Stimulated activated CD8-positive, alpha-beta memory T cell treated with anti-CD3 and anti-CD28 coated beads, Interleukin-2, amount 100 ng/mL, for 1 hour (primary cell): ENCODE results near the gene FAM83C.

Experiments
- DNase-seq, 2 donors: peaks; one replicate each; pipeline ENCODE4 v3.0.0-alpha.2; 2020; ENCODE audit warnings: low read depth in 2 of 2

Gene FAM83C

GRCh38 chr20:35284267-35284991 lies 7.8 kb downstream of the FAM83C start, which contains the start of gene EIF6:
Gene EIF6 (minus strand): TSS chr20:35284772. CDS start chr20:35284487, 285 bp downstream.
- DNase-seq, result peak; percentile 45 to 57

DNA sequence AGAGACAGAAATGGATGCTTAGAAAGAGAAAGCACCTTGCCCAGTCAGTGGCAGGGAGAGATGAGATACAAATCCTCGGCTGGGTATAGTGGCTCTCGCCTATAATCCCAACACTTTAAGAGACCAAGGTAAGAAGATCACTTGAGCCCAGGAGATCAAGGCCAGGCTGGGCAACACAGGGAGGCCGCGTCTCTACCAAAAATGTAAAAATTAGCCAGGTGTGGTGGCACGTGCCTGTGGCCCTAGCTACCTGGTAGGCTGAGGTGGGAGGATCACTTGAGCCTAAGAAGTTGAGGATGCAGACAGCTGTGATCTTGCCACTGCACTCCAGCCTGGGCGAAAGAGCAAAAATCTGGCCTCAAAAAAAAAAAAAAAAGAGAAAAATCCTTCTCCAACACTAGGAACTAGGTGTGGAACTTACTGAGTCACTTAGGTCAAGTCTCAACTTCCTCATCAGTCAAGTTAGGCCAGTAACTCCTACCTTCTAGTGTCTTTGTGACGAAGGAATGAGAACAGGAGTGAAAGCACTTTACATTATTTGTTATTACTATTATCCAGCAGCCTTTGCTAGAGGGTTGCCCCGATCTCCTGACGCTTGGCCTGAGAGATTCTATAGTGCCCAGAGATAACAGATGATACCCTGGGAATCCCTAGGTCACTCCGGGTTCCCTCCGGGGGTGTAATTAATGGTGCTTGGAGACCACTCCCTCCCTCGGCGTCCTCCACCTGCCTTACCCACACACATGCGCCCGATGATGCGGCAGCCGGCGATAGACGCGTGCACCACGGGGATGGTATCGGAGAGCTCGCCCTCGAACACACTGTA lies 8.6 kb downstream of the FAM83C start:
- no peak for DNase-seq

DNA sequence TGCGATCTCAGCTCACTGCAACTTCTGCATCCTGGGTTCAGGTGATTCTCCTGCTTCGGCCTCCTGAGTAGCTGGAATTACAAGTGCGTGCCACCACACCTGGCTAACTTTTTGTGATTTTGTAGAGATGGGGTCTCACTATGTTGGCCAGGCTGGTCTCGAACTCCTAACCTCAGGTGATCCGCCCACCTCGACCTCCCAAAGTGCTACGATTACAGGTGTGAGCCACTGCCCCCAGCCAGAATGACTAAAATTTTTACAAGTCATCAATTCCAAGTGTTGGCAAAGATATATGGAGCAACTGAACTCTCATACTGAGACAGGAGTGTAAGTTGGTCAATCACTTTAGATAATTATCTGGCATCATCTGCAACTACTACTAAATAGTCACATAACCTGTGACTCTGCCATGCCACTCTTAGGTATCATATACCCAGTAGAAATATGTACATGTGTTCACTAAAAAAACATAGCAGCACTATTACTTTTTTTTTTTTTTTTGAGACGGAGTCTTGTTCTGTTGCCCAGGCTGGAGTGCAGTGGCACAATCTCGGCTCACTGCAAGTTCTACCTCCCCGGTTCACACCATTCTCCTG lies 10.6 kb downstream of the FAM83C start:
- DNase-seq, result no peak

DNA sequence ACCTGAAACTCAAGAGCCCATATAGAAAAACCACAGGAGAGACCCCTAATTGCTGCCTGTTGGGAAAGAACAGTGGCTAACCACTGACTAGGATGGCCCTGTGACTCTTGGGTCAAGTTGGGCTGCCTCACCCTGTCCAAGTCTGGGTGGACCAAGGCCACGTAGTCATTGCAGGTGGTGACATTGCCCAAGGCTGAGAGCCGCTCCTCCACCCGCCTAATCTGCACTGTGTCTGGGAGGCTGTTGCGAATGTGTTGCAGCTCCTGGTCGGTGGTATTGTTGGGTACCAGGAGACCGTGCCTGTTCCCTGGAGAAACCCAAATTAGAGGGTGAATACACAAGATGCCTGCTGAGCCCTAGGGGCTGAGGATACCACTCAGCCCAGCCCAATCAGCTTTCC lies 11.7 kb downstream of the FAM83C start:
- no peak for DNase-seq

- no peak for DNase-seq
Measured at GRCh38 chr20:35279533-35280174, 12.6 kb downstream of the FAM83C start.

DNA sequence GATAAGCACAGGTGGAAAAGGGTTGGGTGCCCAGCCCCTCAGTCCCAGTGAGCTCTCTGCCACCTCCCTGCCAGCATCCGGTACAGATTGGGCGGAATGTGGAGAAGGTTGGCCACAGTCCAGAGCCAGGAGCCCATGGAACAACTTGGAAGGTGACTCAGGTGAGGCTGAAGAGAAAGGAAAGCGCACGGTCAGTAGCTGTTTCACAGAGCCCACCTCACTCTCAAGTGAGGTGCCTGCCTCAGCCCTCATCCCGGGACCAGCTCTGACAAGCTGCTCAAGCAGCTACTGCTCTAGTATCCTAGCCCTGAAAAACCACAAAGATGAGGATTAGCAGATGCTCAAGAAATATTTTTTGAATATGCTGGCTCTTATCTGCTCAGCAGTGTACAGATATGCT lies 13.2 kb downstream of the FAM83C start:
- no peak for DNase-seq

- DNase-seq, result peak; percentile 69 to 78
Measured at GRCh38 chr20:35277531-35278395, 14.5 kb downstream of the FAM83C start, which contains the start of gene MMP24OS. Gene MMP24OS (minus strand): TSS chr20:35278122. CDS start chr20:35277929, 193 bp downstream.

DNA sequence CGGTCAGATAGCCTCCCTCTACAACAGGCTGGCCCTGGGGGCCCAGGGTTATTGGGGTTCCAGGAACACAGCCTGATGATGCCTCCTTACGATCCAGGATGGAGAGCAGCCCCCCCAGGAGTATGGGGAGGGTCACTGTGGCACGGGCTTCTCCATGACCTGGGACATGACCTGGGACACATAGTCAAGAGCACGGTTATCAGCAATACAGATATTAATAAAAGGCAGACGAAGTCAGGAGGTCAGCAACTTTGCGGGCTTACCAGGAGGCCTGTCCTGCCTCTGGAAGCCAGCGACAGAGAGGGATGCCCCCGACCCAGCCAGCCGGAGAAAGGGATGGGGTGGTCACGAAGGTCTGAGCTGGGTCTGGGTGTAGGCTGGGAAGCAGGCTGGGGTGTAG lies 15.1 kb downstream of the FAM83C start:
- no peak for DNase-seq

DNA sequence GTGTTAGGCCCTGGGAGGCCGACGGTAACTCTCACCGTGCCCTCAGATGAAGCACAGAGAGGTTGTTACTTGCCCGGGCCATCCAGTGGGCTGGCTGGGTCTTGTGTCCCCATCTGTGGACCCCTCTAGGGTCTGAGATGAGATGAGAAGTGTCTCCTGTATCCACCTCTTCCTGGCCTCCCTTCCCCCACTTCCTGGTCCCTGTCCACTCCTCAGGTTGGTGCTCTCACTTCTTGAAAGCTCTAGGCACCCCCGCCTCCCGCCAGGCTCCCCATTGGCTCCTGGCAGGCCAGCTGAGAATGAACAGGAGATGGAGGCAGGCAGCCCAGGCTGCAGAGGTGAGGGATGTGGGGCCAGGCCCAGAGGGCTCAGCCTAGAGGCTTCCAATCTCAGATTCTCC lies 15.8 kb downstream of the FAM83C start:
- no peak for DNase-seq

DNA sequence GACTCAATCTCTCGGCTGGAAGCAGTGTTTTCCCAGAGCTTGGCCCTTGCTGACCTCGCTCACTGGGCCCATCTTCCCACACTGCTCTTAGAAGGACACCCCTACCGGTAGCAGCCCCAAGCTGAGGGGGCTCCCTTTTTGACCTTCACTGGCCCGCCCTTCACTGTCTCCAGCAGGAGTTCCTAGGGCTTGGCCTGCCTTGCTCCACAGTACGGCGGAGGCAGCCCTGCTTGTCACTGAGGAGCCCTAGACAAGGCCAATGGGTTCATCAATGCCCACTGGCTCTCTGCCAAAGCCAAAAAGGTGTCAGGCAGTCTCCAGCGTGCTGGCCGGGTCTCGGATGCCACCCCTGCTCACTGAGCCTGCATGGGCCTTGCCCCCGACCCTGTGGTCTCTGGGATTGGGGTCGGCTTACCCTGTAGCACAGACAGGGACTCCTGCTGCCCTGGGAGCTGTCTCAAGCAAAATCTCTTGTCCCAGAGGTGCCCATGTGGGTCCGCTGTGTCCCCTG lies 16.4 kb downstream of the FAM83C start:
- DNase-seq, result no peak

DNA sequence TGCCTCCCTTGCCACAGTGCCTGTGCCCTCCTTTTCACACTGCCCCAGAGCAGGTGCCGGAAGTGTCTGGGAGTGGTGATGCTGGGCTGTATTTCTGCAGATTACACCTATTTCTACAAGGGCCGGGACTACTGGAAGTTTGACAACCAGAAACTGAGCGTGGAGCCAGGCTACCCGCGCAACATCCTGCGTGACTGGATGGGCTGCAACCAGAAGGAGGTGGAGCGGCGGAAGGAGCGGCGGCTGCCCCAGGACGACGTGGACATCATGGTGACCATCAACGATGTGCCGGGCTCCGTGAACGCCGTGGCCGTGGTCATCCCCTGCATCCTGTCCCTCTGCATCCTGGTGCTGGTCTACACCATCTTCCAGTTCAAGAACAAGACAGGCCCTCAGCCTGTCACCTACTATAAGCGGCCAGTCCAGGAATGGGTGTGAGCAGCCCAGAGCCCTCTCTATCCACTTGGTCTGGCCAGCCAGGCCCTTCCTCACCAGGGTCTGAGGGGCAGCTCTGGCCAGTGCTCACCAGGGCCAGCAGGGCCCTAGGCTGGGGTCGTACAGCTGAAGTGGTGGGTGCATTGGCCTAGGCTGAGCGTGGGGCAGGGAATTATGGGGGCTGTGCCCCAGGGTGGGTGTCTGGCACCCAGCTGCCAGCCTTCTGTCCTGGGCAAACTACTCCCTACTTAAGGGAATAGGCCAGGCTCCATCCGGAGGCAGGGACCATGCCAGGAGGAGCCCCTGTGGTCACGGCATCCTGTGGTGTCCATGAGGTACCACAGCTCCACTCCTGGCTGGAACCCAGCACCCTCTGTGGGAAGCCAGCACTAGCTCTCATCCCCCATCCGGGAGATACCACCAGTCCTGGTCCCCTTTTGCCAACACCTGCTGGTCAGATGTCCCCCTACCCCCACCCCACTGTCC lies 17.8 kb downstream of the FAM83C start:
- no peak for DNase-seq

DNA sequence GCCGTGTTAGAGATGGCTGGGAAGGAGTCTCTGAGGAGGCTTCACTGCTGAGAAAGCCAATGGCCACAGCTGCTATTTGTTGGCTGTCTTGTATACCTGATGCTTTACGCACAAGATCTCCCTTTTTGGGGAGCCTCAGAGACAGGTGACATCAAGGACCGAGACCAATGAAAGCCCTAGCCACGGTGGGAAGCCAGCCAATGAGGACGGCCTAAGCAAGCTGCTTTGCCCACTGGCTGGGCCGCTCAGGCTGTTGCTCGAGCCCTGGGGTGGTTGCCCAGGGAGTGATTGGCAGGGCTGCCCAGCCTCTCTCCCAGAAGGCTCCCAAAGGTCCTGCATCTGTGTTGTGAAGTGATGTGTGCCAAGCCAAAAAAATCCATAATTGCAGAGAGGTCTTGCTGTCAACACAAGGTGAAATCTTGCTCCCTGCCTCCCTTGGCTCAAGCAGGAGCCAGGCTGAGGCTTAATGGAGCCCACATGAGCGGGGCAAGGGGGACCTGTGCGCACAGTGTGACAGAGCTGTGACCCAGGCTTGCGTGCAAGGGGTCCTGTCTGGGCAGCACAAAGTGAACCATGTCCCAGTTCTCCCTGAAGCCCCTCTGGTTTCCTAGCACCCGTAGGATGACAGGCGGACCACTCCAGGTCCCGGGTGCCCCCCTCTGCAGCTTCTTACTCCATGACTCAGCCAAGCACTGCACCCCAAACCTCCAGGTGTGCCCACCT lies 18.6 kb downstream of the FAM83C start:
- no peak for DNase-seq

DNA sequence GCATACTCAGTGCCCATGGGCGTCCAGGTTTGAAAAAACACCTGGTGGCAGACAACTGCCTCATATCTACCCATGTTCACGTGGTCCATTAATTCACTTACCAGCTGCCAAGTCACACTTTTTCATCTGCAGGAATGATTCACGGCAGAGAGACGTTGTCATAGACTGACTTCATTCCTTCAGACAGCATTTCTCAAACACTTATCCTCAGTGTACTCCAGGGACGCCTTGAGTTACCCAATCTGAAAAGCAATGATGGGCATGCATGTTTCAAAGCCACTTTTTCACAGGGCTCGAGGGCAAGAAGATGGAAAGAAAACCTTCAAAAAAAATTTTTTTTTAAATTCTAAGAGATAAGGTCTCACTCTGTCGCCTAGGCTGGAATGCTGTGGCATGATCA lies 20.3 kb downstream of the FAM83C start:
- DNase-seq, result no peak

DNA sequence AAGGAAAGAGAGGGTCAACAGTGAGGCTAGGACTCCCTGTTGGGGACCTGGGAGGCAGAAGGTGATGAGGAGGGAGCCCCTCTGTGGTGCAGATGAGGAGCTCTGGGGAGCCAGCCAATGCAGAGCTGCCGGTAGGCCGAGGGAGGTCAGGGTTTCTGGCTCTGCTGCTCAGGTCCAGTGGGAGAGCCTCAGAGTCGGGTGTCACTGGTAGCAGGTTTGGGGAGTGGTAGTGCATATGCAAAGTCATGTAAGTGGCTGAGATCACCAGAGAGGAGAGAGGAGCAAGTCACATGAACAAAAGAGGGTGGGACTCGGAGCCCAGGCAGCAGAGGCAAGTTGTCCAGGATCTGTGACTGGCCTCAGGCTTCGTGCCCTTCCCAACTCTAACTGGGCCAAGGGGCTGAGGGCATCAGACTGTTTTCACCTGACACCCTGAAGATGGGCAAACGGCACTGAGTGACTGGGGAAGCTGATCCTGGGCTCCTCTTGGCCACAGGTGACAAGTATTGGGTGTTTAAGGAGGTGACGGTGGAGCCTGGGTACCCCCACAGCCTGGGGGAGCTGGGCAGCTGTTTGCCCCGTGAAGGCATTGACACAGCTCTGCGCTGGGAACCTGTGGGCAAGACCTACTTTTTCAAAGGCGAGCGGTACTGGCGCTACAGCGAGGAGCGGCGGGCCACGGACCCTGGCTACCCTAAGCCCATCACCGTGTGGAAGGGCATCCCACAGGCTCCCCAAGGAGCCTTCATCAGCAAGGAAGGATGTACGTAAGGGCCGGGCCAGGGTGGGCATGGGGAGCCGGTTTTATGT lies 20.9 kb downstream of the FAM83C start:
- no peak for DNase-seq

DNA sequence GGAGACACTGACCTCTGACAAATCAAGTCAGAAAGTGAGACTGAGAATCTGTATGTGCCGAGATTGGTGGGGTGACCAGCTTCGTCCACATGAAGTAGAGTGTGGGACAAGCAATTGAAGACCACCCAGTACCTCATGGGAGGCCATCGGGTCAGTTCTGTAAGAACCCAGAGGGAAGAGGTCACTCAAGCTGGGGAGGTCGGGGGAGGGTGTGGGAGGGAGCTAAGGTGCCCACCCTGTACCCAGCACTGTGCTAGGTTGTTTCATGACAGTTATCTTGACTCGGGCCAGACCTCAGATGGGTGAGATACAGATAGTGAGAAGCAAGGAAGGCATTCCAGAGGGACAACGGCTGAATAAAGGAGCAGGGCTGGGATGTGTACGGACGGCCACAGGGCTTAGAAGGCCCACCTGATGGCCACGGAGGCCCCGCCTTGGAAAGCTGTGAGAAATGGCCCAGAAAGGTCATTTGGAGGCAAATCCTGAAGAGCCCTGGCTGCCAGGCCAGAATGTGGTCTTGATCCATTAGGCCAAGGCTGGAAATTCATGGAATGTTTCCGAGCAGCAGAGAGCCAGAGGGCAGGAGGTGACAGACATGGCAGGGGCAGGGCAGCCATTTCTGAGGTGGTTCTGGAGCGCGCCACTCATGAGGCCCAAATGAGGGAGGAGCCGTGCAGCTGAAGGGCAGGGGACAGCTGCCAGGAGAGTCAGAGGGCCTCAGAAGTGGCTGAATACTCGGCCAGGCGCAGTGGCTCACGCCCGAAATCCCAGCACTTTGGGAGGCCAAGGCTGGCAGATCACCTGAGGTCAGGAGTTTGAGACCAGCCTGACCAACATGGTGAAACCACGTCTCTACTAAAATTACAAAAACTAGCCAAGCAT lies 22.0 kb downstream of the FAM83C start:
- DNase-seq, result no peak

DNA sequence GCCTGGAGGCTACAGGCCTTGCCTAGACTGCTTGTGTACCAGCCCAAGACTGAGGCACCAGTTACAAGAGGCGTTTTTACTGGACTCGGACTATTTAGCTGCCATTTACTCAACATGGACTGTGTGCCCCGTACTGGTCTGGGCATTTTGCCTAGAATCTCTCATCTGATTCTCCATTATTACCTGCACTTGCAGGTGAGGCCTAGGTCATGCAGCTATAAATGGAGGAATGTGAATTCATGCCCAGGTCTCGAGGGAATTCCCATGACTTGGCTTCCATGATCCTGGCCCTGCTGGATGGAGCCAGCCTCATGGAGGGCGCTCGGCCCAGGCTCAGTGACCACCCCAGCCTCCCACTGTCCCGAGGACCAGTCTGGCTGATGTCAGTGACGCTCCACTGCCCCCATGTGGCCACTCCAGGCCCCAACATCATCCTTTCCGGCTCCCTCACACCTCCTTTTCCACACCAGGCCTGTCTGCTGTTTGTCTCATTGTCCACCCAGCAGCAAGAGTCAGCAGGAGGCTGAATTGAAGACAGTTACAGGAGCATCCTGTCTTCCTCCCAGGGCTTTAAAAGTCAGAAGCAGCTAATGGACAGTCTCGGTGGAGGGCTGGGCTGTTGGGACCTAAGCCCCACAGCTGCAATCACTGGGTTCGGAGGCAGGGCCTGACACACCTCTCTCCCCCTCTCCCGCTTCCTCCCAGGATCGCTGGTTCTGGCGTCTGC lies 23.0 kb downstream of the FAM83C start:
- DNase-seq, result no peak

DNA sequence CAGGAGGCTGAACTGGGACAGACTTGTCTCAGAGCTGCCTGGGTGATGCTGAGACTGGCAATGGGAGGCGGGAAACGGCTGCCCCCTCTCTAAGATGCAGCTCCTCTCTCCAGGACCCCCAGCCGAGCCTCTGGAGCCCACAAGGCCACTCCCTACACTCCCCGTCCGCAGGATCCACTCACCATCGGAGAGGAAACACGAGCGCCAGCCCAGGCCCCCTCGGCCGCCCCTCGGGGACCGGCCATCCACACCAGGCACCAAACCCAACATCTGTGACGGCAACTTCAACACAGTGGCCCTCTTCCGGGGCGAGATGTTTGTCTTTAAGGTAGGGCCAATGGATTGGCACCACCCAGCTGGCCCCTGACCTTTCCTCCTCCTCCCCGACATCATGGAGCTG lies 25.1 kb downstream of the FAM83C start:
- no peak for DNase-seq
